ENCODE data around the gene HCRTR1.

The HCRTR1 gene

DNA sequence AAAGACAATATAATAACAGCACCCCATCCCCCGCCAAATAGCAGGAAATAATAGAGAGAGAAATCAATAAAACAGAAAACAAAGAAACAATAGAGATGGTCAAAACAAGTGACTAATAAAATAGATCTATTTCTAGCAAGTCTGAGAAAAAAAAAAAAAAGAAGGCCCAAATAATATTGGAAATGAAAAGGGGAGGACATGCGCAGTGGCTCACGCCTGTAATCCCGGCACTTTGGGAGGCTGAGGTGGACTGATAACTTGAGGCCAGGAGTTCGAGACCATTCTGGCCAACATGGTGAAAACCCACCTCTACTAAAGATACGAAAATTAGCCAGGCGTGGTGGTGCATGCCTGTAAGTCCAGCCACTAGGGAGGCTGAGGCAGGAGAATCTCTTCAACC is 18.5 kb upstream of the HCRTR1 start:
- DNase-seq = no peak

DNA sequence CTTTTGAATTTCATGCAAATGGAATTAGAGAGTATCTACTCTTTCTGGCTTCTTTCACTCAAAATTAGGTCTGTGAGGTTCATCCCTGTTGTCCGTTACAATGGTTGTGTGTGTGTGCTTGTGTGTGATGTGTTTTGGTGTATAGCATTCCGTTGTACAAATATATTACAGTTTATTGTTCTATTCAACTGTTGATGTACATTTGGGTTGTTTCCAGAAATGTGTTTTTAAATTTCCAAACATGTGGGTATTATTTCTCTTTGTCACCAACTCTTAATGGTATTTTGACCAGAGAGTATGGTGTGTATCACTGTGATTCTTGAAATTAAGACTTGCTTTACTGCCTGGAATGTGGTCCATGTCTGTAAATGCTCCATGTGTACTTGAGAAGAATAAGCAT is 16.8 kb upstream of the HCRTR1 start:
- no peak for DNase-seq

DNA sequence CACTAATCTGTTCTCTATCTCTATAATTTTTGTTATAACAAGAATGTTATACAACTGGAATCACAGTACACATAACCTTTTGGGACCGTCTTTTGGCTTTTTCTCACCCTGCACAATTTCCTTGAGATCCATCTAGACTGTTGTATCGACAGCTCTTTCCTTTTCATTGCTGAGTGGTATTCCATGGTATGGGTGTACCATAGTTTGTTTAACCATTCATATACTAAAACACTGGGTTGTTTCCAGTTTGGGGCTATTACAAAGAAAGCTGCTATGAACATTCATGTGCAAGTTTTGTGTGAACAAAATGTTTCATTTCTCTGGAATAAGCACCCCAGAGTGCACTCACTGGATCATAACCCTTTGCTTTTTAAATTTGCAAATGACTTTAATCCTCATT is 15.4 kb upstream of the HCRTR1 start:
- DNase-seq = no peak

DNA sequence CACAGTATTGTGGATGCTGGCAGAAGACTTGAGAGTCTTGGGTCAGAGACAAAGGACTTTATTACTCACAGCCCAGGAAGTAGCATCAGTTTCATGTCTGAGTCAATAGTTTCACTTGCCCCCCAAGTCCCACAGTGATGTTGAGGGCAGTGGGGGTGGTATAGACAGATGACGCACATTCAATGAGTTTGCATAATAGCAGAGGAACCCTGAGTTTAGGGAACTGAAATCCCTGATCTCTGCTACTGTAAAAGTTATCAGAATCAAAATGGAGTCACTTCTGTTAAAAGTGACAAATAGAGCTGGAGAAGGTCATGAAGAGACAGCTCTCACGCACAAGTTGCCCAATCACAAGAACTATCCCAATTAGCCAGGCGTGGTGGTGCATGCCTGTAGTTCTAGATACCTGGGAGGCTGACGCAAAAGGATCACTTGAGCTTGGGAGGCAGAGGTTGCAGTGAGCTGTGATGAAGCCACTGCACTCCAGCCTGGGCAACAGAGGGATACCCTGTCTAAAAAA is 11.5 kb upstream of the HCRTR1 start:
- peak in 1 of 2 experiments; percentile 7 for DNase-seq

DNA sequence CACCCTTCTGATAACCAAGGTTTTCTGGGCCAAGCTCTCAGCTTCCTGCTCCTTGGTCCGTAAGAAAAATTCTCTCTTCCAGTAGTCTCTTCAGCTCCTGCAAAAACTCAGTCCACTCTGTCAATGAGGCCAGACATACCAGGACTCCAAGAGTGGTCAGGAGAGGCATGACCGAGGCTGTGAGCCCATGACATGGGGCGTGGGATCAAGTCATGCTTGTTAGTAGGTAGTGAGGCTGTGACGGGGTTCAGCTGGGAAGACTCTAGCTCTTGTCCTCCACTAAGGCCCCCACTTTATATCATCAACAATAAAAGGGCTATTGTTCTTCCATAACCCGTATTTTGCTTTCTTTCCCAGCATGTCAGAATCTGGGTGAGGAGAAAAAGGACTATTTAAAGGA is 10.1 kb upstream of the HCRTR1 start:
- DNase-seq = no peak

DNA sequence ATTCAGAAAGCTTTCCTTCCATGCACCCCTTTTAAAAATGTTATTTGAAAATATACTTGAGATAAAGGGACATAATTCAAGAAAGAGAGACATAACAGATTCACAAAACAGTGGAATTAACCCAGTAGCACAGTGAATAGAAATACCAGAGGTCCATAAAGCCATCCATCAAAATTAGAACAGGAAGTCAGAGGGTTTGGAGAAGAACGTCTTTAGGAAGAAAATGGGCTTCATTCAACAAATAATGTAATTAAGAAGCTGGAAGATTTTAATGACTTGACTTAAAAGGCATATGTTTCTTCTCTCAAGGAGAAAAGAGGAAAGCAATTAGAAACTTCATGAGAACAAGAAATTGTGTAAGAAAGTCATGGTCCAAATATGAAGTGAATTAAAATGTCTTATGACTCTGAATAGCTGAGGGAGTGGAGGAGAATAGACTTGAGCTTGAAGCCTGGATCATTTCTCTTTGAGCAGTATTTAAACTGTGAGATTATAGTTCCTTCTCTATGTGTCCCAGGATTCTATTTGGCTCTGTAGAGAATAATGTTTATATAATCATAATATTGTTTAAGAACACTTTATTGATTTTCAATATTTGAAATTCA is 7.9 kb upstream of the HCRTR1 start:
- DNase-seq = no peak

DNA sequence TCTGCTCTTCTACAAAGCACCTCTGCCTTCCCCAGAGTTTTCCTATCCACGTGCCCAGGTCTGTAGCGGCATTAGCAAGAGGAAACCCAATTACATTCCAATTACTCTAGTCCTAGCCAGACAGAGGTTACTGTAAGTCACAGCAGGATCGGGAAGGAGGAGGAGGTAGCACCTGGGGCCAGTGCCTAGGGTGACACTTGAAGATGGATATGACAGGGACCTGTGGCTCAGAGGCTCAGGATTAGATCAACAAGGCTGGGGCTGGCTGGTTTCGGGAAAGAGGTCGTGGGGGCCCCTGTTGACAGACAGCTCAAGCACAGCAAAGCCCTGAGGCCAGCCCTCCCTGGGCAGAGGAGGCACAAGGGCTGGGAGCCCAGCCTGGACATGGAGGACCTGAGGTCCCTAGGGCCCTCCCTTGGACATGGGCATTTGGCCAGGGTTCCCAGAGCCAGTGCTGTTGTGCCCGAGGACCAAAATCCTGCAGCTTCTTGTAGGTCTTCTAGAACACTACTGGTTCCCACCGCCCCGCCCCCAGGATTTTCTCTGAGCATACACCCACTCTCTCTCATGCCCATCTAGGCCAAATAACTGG is 3.0 kb upstream of the HCRTR1 start:
- DNase-seq = no peak

DNA sequence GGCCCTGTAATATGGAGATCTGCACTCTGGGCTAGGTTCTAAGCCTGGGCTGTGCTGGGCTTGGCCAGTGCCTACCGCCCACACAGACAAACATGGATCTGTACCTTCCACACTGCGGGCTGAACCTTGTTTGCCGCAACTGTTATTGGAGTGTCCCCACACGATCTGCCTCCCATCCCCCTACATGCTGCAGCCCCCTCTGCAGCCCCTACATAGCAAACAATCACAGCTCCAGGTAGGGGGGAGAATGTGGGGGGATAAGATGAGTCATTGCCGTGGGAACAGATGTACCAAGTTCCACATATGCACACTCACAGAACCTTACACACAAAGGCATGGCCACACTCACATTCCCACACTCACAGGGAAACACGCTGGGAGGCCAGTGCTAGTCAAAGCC is 2.1 kb upstream of the HCRTR1 start:
- no peak for DNase-seq

DNA sequence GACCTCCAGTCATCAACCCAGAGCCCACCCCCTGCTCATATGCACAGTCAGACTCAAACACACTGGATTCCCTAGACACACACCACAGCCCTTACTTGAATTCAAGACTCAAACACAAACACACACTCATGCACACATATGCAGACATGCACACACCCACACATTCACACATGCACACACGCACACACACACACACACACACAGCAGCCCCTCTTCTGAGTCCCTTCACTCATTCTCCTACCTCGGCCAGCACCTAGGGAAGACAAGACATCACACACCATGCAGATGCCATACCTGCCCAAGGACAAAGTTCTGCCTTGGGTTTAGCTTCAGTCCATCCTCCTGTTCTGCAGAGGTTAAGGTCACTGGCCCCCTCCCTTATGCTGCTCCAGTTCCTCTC is 1.6 kb upstream of the HCRTR1 start:
- no peak for DNase-seq

DNA sequence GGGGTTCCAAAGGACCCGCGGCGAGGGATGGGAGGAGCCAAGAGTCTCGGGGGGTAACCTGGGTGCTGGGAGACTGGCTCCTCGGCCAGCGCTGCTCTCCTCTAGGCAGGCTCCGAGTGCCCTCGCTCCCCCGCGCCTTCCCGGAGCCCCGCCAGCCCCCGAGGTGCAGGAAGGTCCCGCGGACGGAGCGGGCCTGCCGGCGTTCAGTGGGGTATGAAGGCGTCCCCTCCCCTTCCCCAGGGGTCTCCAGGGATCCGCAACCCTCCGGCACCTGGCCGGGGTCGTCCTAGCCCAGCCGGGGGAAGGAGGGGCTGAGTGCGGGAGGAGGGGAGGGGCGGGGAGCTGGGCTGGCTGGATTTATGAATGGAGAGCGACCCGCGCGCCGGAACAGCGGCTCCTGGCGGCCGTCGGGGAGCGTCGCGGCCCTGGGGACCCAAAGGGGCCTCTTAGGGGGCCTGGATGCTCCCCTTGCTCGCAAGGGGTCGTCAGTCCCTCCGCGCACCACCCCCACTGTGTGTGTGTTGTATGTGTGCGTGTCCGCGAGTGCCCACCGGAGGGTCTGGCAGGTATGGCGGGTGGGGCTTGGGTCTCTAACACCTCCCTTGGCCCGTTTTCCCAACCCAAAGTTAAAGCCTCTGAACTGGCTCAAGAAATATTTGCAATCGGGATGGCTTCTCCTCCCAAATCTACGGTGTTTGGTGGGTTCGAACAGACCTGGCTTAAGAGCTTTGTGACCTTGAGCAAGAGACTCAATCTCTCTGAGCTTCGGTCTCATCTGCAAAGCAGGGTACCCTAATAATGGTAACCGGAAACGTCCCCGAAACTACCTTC is 642 bp downstream of the HCRTR1 start:
- DNase-seq = peak; percentile 12 to 47

DNA sequence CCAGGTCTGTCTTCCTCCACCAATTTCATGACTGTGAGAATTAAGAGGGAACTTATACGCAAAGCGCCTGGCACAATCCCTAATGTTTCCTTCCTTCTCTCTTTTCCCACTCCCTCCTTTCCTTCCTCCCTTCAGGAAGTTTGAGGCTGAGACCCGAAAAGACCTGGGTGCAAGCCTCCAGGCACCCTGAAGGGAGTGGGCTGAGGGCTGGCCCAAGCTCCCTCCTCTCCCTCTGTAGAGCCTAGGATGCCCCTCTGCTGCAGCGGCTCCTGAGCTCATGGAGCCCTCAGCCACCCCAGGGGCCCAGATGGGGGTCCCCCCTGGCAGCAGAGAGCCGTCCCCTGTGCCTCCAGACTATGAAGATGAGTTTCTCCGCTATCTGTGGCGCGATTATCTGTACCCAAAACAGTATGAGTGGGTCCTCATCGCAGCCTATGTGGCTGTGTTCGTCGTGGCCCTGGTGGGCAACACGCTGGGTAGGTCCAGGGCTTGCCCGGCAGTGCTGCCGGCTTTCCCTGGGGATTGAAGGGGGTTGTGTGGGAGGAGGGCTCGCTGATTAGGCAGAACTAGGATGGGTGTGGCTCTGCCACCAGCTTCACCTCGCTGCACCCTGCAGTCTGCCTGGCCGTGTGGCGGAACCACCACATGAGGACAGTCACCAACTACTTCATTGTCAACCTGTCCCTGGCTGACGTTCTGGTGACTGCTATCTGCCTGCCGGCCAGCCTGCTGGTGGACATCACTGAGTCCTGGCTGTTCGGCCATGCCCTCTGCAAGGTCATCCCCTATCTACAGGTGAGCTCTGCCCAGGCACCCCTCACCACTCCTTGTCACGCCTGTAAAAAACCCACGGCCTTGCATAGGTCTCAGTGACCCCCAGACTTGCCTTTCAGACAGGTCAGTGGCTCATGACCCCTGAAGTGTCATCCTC is 1.7 kb downstream of the HCRTR1 start:
- no peak for DNase-seq

DNA sequence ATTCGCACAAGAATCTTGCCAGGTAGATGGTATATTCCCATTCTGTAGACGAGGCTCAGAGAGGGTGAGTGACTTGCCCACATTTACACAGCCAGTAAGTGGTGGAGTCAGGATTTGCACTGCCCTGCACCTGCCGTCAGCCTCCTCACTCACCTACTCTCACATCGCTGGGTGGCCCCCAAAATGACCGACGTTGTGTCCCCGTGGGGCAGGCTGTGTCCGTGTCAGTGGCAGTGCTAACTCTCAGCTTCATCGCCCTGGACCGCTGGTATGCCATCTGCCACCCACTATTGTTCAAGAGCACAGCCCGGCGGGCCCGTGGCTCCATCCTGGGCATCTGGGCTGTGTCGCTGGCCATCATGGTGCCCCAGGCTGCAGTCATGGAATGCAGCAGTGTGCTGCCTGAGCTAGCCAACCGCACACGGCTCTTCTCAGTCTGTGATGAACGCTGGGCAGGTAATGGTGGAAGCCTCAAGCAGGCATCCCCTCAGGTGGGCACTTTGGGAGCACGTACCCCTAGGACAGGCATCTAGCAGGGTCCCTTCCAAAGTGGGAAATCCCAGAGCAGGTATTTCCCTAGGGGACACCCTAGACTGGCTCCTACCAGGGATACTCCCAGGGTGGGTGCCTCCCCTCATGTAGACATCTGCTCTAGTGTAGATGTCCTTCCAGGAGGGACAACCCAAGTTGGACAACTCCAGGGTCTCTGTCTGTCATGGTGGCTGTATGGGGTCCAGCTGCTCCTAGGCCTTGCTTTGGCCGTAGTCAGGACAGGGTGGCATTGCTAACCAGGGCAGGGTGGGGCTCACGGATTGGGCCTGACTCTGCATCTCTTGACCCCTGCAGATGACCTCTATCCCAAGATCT is 3.4 kb downstream of the HCRTR1 start:
- DNase-seq = no peak

DNA sequence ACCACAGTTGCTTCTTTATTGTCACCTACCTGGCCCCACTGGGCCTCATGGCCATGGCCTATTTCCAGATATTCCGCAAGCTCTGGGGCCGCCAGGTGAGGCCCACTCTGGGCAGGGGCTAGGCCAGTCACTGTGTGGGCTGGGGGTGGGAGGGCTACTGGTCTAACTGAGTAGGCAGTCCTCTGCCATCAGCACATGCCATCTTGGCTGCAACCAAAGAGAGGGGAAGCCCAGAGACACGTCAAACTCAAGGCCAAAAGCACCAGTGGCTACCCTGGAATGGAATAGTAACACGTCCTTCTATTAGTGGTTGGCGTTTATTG is 4.0 kb downstream of the HCRTR1 start:
- DNase-seq = no peak

DNA sequence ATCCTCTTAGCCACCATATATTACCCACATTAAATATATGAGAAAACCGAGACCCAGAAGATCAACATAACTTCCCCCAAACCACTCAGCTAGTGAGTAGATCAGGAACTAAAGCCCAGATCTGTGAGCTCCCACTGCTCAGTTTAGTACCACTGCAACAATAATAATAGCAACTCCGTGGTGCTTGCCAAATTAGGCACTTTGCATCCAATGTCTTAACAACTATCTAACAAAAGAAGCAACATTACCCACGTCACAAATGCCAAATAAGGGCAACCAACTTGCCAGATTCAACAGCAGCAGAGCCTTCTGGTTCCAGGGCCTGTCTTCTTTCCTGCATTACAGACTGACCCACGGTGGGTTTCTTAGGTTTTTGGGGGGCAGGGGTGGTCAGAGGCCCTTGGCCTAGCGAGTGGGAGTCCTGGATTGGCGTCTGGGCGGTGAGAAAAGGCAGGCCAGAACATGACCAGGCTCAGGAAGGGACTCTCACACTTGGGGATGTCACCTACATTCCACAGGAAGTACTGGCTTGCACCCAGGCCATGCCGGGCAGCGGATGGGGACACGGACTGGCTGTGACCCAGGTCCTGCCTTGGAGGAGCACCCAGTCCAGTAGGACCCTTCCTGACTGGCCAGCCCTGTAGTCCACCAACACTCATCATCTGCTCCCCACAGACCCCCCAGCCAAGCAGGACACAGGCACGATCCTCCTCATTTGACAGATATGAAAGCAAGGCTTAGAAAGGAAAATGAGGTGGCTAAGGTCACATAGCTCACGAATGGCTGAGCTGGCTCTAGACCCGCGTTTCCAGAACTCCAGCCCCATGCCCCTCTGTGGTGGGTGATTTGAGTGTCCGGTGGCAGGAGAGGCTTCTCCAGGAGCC is 4.6 kb downstream of the HCRTR1 start:
- no peak for DNase-seq

DNA sequence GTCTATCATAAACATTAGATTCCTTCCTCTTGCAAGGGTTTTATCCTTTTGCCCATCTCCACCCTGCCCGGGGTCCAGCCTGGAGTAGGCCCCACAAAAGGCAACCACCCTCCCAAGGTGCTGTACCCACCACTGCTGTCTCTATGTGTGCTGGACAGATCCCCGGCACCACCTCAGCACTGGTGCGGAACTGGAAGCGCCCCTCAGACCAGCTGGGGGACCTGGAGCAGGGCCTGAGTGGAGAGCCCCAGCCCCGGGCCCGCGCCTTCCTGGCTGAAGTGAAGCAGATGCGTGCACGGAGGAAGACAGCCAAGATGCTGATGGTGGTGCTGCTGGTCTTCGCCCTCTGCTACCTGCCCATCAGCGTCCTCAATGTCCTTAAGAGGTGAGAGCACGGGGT is 5.9 kb downstream of the HCRTR1 start:
- no peak for DNase-seq

DNA sequence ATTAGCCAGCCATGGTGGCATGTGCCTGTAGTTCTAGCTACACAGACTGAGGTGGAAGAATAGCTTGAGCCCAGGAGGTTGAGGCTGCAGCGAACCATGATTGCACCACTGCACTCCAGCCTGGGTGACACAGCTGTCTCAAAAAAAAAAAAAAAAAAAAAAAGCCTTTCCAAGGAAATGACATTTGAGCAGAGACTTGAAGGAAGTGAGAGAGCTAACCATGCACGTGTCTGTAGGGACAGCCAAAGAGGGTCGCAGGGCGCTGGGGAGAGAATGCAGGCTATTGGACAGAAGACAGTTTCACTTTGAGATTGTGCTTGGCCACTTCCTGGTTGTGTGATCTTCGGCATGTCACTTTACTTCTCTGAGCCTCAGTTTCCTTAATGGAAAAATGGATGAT is 6.8 kb downstream of the HCRTR1 start:
- DNase-seq = no peak

DNA sequence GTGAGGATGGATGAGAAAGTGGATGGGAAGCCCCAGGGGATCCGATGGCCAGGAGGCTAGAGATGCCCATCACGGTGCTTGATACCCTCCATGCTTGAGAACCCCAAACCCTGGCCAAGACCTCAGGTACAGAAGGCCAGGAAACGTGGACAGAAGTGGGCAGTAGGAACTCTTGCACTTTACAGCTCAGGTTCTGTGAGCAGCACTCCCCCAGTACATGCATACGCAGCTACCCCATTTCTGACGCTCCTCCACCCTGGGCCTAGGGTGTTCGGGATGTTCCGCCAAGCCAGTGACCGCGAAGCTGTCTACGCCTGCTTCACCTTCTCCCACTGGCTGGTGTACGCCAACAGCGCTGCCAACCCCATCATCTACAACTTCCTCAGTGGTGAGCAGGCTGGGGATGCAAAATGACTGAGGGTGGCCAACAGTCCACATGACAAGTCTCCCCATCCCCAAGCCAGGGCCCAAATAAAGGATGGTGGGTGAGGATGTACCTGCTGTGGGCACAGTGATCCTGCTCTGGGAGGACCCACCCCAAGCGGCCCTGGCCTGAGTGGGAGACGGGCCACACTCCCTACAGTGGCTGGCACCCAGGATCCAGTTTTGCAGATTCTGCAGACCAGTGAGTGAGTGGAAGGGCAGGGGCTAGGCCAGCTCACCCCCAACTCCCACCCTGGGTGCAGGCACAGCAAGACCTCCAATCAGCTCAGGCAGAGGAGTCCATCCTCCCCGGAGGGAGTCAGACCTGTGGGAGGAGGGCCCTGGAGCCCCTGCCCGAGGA is 7.4 kb downstream of the HCRTR1 start:
- no peak for DNase-seq

DNA sequence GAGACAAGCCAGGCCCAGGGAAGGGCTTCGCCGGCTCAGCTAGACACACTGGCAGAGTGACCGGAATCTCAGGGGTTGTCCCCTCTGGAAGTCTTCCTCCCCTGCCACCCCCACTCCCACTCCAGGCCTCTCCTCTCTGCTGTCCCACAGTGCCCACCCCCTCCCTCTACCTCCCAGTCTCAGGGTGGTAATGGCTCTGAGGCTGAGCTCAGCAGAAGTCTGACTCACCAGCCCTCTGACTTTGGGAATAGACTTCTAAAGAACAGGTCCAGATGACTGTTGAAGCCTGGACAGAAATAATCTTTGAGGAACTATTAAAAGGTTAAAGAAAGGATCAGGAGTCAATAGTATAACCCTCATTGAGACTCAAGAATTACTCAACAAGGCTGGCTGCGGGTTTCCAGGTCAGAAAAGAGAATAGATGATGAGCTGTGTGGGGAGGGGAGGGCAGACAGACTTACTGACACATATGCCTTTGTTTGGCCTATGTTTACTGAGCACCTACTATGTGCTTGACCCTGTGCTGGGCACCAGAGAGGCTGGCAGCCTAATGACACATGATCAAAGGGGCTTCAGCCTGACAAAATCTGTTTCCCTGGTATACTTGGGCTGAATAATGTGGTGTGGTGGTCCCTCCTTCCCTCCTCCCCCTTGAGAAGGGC is 8.2 kb downstream of the HCRTR1 start:
- no peak for DNase-seq
